A673 (cell line): ENCODE data around the gene RAB32. TPM values are rescaled to one million over a fixed set of nuclear protein-coding genes. Genes with fewer than 3 reads are reported as not detected.
"Not testable (repeated sequence)": the region's sequence is repeated elsewhere in the genome, so short reads cannot be mapped to it uniquely, and the experiment has no call there.

Source experiments
- BruUV-seq: library from RNA; stranded (reverse); fragments of 400-500 nt; replicated peaks from 2 replicates; lab custom pipeline; 2021; lab: Mats Ljungman, UMichigan
- CTCF ChIA-PET: fragments of 300-600 bp; sonication (Branson Sonifier 250); formaldehyde crosslinking; loops from one replicate; lab custom pipeline; 2022; ENCODE audit warnings: antibody characterized with exemption; lab: Charles Lee
- POLR2A ChIA-PET: fragments of 300-600 bp; sonication (Branson Sonifier 250); formaldehyde crosslinking; loops from one replicate; lab custom pipeline; 2022; ENCODE audit warnings: antibody characterized with exemption; ENCODE audit not compliant: low non-redundant PET; lab: Charles Lee
- DNase-seq: peaks from one replicate; pipeline ENCODE4 v3.0.0-alpha.2; 2015; ENCODE audit warnings: low spot score
- H3K27ac ChIP-seq: fragments of 200-600 bp; sonication (generic); 2 replicates; pipeline ENCODE4 v1.5.1; 2016; ENCODE audit warnings: mixed run types, low read depth, mild to moderate bottlenecking, mixed read lengths, antibody characterized with exemption, low read length; ENCODE audit not compliant: poor library complexity, severe bottlenecking
- H3K27me3 ChIP-seq: fragments of 200-600 bp; sonication (generic); replicated peaks from 2 replicates; pipeline ENCODE4 v1.6.1; 2017; ENCODE audit warnings: mixed run types, low read depth, mild to moderate bottlenecking, mixed read lengths, antibody characterized with exemption, low read length; ENCODE audit not compliant: insufficient read depth, poor library complexity
- H3K36me3 ChIP-seq: fragments of 200-600 bp; sonication (generic); 2 replicates; pipeline ENCODE4 v1.6.1; 2016; ENCODE audit warnings: mixed run types, mild to moderate bottlenecking, mixed read lengths, antibody characterized with exemption, low read length; ENCODE audit not compliant: insufficient read depth, poor library complexity, severe bottlenecking
- H3K4me1 ChIP-seq: fragments of 200-600 bp; sonication (generic); 2 replicates; pipeline ENCODE4 v1.6.1; 2017; ENCODE audit warnings: mixed run types, mild to moderate bottlenecking, mixed read lengths, antibody characterized with exemption, low read length; ENCODE audit not compliant: insufficient read depth, poor library complexity, severe bottlenecking
- H3K4me3 ChIP-seq: fragments of 200-600 bp; sonication (generic); 2 replicates; pipeline ENCODE4 v1.5.1; 2016; ENCODE audit warnings: low read depth, mixed run types, mild to moderate bottlenecking, mixed read lengths, low read length; ENCODE audit not compliant: poor library complexity, severe bottlenecking
- H3K9me3 ChIP-seq: fragments of 200-600 bp; sonication (generic); 2 replicates; pipeline ENCODE4 v1.6.1; 2016; ENCODE audit warnings: mixed run types, low read depth, mild to moderate bottlenecking, mixed read lengths, antibody characterized with exemption, low read length; ENCODE audit not compliant: poor library complexity, severe bottlenecking
- EZH2 ChIP-seq: fragments of 200-600 bp; sonication (generic); IDR thresholded peaks from 2 replicates; pipeline ENCODE4 v1.6.1; 2017; ENCODE audit warnings: borderline replicate concordance, low read depth, mild to moderate bottlenecking, mixed read lengths, antibody characterized with exemption, low read length; ENCODE audit not compliant: poor library complexity, severe bottlenecking
- intact Hi-C: fragments of 100-400 bp; cut with micrococcal nuclease; formaldehyde crosslinking; loops from one replicate; pipeline ENCODE4 v1.10.0; 2022; ENCODE audit not compliant: unreplicated experiment
- total RNA-seq: library from RNA; stranded (reverse); gene quantifications from 2 replicates; pipeline ENCODE4 v1.2.3, GENCODE V29; 2021
- TF ChIP-seq, protein P1 (sequence below): fragments of 300-800, 200-600 bp; sonication (generic); conservative IDR thresholded peaks from 2 replicates; pipeline ENCODE4 v1.5.1; 2017; ENCODE audit warnings: low read depth, mild to moderate bottlenecking, antibody characterized with exemption, low read length, moderate library complexity, mixed read lengths

Gene RAB32
- total RNA-seq, 1 experiment from 2014 or later: 2.6 TPM

DNA sequence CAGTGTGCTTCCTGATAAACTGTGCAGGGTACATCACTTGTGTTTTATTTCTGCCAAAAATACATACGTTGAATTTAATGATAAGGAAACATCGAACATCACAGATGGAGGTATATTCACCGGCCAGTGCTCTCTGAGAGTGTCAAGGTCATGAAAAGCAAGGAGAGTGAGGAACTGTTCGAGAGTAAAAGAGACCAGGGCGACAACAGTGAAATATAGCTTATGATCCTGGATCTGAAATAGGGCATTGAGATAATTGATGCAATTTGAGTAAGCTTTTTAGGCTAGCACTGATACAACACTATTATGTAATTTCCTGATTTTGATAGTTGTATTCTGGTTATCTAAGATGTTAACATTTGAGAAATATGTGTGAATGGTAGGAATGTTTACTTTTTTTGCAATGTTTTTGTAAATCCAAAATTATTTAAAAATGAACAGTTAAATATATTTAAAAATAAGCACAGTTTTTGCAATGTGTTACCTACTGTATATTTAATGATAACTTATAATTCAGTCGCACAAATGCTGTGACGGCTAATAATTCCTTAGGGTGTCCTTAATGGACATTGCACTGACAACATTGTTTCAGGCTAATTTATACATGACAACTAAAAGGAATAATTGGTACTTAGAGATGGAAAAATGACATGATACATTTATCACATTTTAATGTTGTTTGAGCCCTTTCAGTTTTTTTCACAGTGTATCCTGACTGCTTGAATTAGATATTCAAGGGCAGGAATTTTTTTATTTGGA lies 9.9 kb downstream of the RAB32 start:
- BruUV-seq: no TSS peak
- no peak overlapping the region for H3K4me3 ChIP-seq
- intact Hi-C loops: no loop called here
- TF ChIP-seq EZH2: no peak
- TF ChIP-seq, protein P1, sequence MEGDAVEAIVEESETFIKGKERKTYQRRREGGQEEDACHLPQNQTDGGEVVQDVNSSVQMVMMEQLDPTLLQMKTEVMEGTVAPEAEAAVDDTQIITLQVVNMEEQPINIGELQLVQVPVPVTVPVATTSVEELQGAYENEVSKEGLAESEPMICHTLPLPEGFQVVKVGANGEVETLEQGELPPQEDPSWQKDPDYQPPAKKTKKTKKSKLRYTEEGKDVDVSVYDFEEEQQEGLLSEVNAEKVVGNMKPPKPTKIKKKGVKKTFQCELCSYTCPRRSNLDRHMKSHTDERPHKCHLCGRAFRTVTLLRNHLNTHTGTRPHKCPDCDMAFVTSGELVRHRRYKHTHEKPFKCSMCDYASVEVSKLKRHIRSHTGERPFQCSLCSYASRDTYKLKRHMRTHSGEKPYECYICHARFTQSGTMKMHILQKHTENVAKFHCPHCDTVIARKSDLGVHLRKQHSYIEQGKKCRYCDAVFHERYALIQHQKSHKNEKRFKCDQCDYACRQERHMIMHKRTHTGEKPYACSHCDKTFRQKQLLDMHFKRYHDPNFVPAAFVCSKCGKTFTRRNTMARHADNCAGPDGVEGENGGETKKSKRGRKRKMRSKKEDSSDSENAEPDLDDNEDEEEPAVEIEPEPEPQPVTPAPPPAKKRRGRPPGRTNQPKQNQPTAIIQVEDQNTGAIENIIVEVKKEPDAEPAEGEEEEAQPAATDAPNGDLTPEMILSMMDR: no peak
- CTCF ChIA-PET: no interaction called here
- POLR2A ChIA-PET: no interaction called here
- no peaks in the 10 kb centered on the region for H3K36me3 ChIP-seq
- no peaks in the 10 kb centered on the region for H3K27me3 ChIP-seq
- H3K27ac ChIP-seq: no peak overlapping the region
- no peak for DNase-seq
- no peaks in the 10 kb centered on the region for H3K4me1 ChIP-seq
- no peaks in the 10 kb centered on the region for H3K9me3 ChIP-seq

DNA sequence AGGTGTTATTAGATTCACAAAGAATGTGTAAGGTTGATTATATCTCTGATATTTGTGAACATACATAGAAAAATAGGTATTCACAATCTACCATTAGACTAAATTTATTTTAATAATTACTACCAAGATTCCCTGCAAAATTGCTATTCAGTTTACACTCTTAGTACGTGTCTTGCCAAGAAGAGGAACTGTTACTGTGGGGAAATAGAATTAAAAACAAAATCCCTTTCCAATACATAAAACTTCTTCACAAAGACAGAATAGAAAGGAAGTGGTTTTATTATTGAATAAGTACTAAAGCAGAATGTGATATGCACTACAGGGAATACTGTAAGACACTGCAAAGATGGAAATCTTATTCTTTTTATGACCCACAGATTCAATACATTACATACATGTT lies 17.0 kb downstream of the RAB32 start:
- CTCF ChIA-PET: no interaction called here
- Histone ChIP-seq H3K9me3 (no peaks in the 10 kb centered on the region), H3K4me3 (no peak overlapping the region), H3K36me3 (no peaks in the 10 kb centered on the region), H3K27ac (no peak overlapping the region), H3K27me3 (no peaks in the 10 kb centered on the region), H3K4me1 (no peaks in the 10 kb centered on the region)
- DNase-seq: no peak
- BruUV-seq: no TSS peak
- no peak for TF ChIP-seq EZH2
- intact Hi-C loops: no loop called here
- POLR2A ChIA-PET: no interaction called here

DNA sequence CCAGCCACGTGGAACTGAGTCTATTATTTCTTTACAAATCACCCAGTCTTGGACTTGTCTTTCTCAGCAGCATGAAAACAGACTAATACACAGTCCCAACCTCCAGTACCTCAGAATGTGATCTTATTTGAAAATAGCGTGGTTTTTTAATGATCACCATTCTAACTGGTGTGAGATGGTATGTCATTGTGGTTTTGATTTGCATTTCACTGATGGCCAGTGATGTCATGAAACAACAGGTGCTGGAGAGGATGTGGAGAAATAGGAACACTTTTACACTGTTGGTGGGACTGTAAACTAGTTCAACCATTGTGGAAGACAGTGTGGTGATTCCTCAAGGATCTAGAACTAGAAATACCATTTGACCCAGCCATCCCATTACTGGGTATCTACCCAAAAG lies 23.0 kb downstream of the RAB32 start:
- H3K9me3 ChIP-seq, DNase-seq, H3K27ac ChIP-seq, H3K27me3 ChIP-seq, H3K4me3 ChIP-seq, POLR2A ChIA-PET, H3K36me3 ChIP-seq, CTCF ChIA-PET, H3K4me1 ChIP-seq, intact Hi-C loops, BruUV-seq: not testable (repeated sequence)

DNA sequence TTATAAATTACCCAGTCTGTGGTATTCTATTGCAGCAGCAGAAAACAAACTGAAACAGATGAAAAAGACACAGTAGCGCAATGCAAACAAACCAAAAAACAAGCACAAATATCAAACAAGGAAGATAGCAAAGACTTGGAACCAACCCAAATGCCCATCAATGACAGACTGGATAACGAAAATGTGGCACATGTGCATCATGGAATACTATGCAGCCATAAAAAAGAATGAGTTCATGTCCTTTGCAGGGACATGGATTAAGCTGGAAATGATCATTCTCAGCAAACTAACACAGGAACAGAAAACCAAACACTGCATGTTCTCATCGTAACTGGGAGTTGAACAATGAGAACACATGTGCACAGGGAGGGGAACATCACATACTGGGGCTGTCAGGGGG lies 25.0 kb downstream of the RAB32 start:
- CTCF ChIA-PET, H3K36me3 ChIP-seq, H3K27me3 ChIP-seq, H3K27ac ChIP-seq, POLR2A ChIA-PET, H3K4me3 ChIP-seq, intact Hi-C loops, DNase-seq, H3K4me1 ChIP-seq, H3K9me3 ChIP-seq, BruUV-seq: not testable (repeated sequence)
